Amygdala (tissue), 56 donors: Measurements from ENCODE around the gene GRID1.
A peak's percentile ranks its signal among the peaks of the same experiment; 100 is the strongest.

Experiments
- DNase-seq, 56 donors: peaks; one replicate each; lab custom pipeline; 2025; lab: John Stamatoyannopoulos, UW

Gene GRID1

DNA sequence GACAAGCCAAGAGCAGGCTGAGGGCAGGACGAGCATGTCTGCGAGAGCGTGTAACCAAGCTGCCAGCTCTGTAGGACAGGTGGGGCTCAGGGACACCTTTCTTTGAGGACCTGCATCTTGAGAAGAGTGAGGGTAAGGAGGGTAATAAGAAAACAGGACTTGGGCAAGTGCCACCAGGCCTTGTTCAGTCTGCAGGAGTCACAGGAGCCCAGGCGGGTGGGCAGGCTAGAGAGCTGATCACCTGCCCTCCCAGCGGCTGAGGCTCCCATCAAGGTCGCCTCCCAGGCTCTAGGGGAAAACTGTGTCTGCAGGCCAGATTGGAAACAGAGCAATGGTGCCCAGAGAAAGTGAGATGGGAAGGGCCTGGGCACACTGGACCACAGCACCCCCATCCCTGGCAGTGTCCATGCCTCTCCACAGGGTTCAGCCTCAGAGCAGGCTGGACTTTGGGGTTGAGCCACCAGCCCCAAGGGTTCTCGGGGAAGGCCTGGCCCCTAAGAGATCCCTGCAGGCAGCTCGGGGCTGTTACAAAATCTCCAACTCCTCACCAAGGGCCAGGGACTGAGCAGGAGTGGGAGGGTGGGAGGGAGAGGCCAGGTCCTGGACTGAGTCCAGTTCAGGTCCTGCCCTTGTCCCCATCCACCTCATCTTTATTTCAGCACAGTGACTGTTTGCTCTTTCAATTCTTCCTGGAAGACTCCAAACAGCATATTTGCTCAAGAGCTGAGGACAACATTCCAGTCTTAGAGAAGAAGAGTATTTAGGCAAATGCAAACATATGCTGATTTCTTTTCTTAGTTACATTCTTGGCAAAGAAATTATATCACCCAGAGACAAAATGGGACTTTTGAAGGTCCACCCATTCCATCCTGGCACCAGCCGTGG is 161.9 kb downstream of the GRID1 start:
- no peak for DNase-seq

- no peak for DNase-seq
Observed at GRCh38 chr10:86203162-86203905, 163.3 kb downstream of the GRID1 start.

DNA sequence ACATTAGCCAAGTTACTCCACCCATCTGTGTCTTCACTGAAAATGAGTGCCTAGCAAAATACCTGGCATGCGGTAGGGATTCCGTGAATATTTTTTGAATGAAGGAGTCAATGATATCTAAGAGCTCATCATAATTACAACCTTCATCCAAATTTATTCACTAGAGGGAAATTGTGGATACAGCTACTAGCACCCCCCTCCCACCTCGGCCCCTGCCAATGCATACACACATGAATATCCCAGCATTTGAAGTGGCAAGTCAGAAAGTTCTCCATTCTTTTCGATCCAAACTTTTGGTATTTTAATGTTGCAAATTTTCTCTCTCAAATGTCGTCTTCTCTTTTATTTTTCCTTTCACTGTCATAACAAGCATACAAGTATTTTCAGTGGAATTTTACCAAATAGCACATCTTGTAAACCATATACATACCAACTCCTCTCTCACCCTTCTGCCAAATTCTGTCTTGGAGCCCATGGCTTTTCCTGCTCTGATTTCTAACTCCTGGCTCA is 164.3 kb downstream of the GRID1 start:
- DNase-seq, result no peak

GRCh38 chr10:86200867-86201266 is 165.7 kb downstream of the GRID1 start:
- DNase-seq, result no peak

GRCh38 chr10:86200269-86200668 is 166.3 kb downstream of the GRID1 start:
- no peak for DNase-seq

DNA sequence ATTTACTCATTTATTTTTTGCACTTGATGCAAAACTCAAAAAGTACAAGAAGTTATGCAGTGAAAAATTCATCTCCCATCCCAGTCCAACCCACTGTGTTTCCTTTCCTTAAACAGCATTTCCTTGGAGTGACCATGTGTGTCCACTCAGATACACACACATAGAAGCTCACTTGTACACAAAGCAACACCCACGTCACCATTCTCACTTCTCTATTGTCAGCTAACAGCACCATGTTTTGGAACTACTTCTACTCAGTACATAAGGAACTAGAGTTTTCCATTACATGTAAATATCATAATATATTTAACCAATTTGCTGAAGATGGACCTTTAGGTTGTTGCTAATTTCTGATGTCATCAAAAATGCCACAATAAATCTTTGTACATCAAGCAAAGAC is 167.6 kb downstream of the GRID1 start:
- no peak for DNase-seq

GRCh38 chr10:86198271-86198670 is 168.3 kb downstream of the GRID1 start:
- DNase-seq, result no peak

GRCh38 chr10:86197166-86197790 is 169.3 kb downstream of the GRID1 start:
- no peak for DNase-seq

DNA sequence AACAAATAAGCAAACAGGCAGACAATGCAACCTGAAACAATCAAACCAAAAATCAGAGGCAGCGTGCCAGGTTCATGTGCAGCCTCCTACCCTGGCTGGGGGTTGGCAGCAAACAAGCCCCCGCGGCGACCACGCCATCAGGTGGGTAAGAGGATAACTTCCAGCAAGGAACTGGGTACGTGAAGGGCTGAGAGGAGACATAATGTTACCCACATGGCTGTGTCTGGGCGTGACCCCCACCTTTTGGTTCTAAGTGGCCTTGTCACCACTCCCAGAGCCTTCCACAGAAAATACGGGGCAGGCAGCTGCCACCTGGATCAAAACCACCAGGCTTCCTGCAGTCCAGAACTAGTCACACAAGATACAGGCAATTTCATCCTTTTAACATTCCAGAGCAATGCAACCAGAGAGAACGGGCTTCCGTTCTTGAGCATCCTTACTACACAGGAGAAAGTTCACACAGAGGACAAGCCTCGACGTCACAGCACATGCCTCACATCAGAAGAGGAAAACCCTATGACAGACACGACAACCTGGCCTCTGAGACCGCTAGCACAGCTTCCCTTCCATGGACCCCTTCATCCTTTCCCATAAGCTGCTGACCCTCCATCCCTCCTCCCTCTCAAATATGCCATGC is 171.0 kb downstream of the GRID1 start:
- no peak for DNase-seq

DNA sequence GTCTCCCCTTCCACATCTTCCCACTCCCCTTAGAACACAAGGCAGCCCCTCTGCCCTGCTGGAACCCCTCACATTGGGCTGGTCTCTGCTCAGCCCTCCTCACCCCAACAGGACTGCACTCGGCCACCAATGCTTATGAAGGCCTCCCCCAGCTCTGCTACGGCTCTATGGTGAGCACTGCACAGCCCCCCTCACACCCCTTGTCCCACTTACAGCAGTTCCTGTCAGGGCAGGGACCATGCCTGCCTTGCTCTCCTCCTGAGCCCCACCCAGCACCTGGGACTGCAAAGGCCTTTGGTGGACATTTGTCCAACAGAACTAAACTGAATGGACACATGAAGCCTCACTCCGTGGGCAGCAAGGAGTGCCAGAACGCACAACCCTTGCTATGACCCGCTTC is 171.9 kb downstream of the GRID1 start:
- no peak for DNase-seq

DNA sequence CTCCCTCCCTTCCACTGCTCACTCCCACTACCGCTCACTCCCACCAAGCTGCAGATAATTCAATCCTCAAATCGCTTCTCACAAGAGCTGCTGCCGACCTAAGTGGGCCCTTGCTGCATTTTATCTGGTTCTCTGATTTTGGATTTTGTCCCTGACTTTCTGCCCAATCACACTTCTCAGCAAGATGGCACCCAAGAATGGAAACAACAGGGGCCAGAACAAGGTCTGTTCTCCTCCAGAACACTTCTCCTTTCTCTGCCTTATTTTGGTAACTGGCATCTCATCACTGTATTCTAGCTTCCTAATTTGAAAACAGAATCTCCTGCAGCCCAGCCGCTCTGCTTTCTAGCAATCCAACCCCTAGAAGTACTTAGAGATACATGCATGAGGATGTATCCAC is 172.8 kb downstream of the GRID1 start:
- no peak for DNase-seq

DNA sequence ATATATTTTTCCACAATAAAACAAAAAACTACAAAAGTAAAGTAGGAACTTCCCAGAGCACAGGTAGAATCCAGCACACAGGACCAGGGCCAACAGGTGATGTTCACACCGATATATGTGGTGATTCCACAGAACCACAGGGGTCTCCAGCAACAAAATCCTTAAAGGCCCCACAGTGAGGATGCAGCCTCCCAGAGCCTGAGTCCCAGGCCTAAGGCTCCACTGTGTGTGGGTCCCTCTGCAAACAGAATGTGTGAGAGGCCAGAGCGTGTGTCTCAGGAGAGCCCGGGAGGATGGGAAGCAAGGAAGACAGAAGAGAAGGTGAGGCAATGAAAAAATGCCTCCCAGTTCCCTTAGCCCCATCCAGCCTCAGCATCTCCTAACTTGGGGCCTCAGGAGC is 173.9 kb downstream of the GRID1 start:
- no peak for DNase-seq

GRCh38 chr10:86192147-86192546 is 174.4 kb downstream of the GRID1 start:
- no peak for DNase-seq

GRCh38 chr10:86191686-86192085 is 174.9 kb downstream of the GRID1 start:
- no peak for DNase-seq

GRCh38 chr10:86191166-86191565 is 175.4 kb downstream of the GRID1 start:
- DNase-seq, result no peak

- no peak for DNase-seq
Observed at GRCh38 chr10:86190291-86190690, 176.3 kb downstream of the GRID1 start.

- DNase-seq, result no peak
Observed at GRCh38 chr10:86189891-86190290, 176.7 kb downstream of the GRID1 start.

DNA sequence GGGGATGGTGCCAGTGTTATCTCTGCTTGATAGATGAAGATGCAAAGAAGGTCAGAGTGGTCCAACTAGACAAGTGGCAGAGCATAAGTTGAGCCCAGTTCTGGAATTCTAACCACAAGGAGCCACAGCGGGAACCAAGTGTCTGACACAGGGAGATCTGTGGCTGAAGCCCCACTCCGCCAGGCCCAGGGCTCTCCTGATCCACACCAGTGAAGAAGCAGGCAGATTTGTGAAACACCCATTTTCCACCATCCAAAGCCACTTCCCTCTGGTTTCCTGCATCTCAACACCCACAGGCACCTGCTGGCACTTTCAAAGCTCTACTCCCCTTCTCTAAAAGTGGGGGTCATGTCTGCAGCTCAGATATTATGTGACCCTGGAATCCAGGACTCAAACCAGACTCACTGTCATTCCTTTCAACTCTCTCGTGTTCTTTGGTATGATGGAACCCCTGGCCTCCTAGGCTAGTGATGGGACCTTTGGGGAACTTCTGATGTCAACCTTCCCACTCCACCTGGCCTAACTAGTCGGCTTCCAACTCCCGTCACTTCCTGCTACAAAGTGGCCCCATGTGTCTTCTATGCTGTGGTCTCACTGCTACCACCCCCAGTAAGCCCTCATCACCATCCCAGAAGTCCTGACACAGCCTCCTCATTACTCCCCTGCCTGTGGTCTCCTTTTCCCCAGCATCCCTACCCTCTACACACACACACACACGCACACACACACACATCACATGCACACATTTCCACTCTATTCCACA is 177.6 kb downstream of the GRID1 start:
- no peak for DNase-seq

GRCh38 chr10:86188326-86188725 is 178.3 kb downstream of the GRID1 start:
- peak in 46 of 56 donors; percentile 12 to 80 (median 44) for DNase-seq
